Neural cell (in vitro differentiated cells): ENCODE data around the gene P2RX2.

Source experiments
- EP300 ChIP-seq: fragments of 450-650 bp; conservative IDR thresholded peaks from 2 replicates; pipeline ENCODE4 v1.6.1; 2014; ENCODE audit warnings: antibody characterized with exemption, mild to moderate bottlenecking, moderate library complexity; ENCODE audit not compliant: poor library complexity, severe bottlenecking
- EZH2 ChIP-seq: fragments of 200-600, 300-800 bp; shearing (Covaris generic), sonication (generic); IDR thresholded peaks from 2 replicates; pipeline ENCODE4 v1.6.1; 2014; ENCODE audit warnings: antibody characterized with exemption, low read length, borderline replicate concordance, mild to moderate bottlenecking; ENCODE audit not compliant: insufficient read depth, poor library complexity, severe bottlenecking
- MXI1 ChIP-seq: fragments of 450-650 bp; conservative IDR thresholded peaks from 2 replicates; pipeline ENCODE4 v1.6.1; 2014; ENCODE audit warnings: antibody characterized with exemption, mild to moderate bottlenecking; ENCODE audit not compliant: poor library complexity, severe bottlenecking
- POLR2AphosphoS5 ChIP-seq: IDR thresholded peaks from 2 replicates; pipeline ENCODE4 v1.6.1; 2012
- RAD21 ChIP-seq: fragments of 450-650 bp; conservative IDR thresholded peaks from 2 replicates; pipeline ENCODE4 v1.6.1; 2014; ENCODE audit warnings: antibody characterized with exemption, mild to moderate bottlenecking, moderate library complexity
- SMC3 ChIP-seq: fragments of 450-650 bp; conservative IDR thresholded peaks from 2 replicates; pipeline ENCODE4 v1.6.1; 2014; ENCODE audit warnings: antibody characterized with exemption, mild to moderate bottlenecking, moderate library complexity; ENCODE audit not compliant: poor library complexity
- TF ChIP-seq, protein P1 (sequence below): fragments of 450-650 bp; IDR thresholded peaks from 2 replicates; pipeline ENCODE4 v1.5.1; 2014; ENCODE audit warnings: antibody characterized with exemption, mild to moderate bottlenecking, moderate library complexity; ENCODE audit not compliant: poor library complexity, severe bottlenecking

GRCh38 chr12:132653567-132654290 lies 35.2 kb downstream of the P2RX2 start:
- TF ChIP-seq, protein P1, sequence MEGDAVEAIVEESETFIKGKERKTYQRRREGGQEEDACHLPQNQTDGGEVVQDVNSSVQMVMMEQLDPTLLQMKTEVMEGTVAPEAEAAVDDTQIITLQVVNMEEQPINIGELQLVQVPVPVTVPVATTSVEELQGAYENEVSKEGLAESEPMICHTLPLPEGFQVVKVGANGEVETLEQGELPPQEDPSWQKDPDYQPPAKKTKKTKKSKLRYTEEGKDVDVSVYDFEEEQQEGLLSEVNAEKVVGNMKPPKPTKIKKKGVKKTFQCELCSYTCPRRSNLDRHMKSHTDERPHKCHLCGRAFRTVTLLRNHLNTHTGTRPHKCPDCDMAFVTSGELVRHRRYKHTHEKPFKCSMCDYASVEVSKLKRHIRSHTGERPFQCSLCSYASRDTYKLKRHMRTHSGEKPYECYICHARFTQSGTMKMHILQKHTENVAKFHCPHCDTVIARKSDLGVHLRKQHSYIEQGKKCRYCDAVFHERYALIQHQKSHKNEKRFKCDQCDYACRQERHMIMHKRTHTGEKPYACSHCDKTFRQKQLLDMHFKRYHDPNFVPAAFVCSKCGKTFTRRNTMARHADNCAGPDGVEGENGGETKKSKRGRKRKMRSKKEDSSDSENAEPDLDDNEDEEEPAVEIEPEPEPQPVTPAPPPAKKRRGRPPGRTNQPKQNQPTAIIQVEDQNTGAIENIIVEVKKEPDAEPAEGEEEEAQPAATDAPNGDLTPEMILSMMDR, result no peak
- TF ChIP-seq POLR2AphosphoS5, result no peak
- TF ChIP-seq RAD21, result no peak
- no peak for TF ChIP-seq EZH2
- no peak for TF ChIP-seq MXI1
- TF ChIP-seq SMC3, result no peak
- TF ChIP-seq EP300, result no peak
